NCI-H2029 (cell line): ENCODE measurements around the gene NRG3.

Experiments used
- DNase-seq: peaks from one replicate; lab custom pipeline; 2025; lab: John Stamatoyannopoulos, UW

NRG3 gene

GRCh38 chr10:82394122-82394521 is 519.1 kb downstream of the NRG3 start:
- DNase-seq: no peak

- no peak for DNase-seq
Observed at GRCh38 chr10:82394987-82395386, 520.0 kb downstream of the NRG3 start.

GRCh38 chr10:82396886-82397285 is 521.9 kb downstream of the NRG3 start:
- DNase-seq: no peak

GRCh38 chr10:82397854-82398253 is 522.9 kb downstream of the NRG3 start:
- no peak for DNase-seq

- no peak for DNase-seq
Observed at GRCh38 chr10:82399850-82400249, 524.9 kb downstream of the NRG3 start.

GRCh38 chr10:82400841-82401240 is 525.8 kb downstream of the NRG3 start:
- no peak for DNase-seq

- no peak for DNase-seq
Observed at GRCh38 chr10:82402906-82403401, 528.0 kb downstream of the NRG3 start.

- DNase-seq: no peak
Observed at GRCh38 chr10:82409671-82410070, 534.7 kb downstream of the NRG3 start.

GRCh38 chr10:82411416-82411815 is 536.4 kb downstream of the NRG3 start:
- DNase-seq: no peak

GRCh38 chr10:82420001-82420400 is 545.0 kb downstream of the NRG3 start:
- DNase-seq: no peak

GRCh38 chr10:82429302-82429701 is 554.3 kb downstream of the NRG3 start:
- DNase-seq: no peak

GRCh38 chr10:82438277-82438676 is 563.3 kb downstream of the NRG3 start:
- DNase-seq: no peak

- no peak for DNase-seq
Observed at GRCh38 chr10:82440775-82441174, 565.8 kb downstream of the NRG3 start.

- DNase-seq: no peak
Observed at GRCh38 chr10:82452046-82452445, 577.1 kb downstream of the NRG3 start.

- no peak for DNase-seq
Observed at GRCh38 chr10:82452676-82453075, 577.7 kb downstream of the NRG3 start.

- no peak for DNase-seq
Observed at GRCh38 chr10:82453678-82454293, 578.8 kb downstream of the NRG3 start.

GRCh38 chr10:82462910-82463551 is 588.0 kb downstream of the NRG3 start:
- DNase-seq: no peak

GRCh38 chr10:82463614-82464013 is 588.6 kb downstream of the NRG3 start:
- no peak for DNase-seq

- DNase-seq: no peak
Observed at GRCh38 chr10:82464191-82464818, 589.3 kb downstream of the NRG3 start.

- DNase-seq: no peak
Observed at GRCh38 chr10:82464966-82465365, 590.0 kb downstream of the NRG3 start.

GRCh38 chr10:82468453-82468852 is 593.5 kb downstream of the NRG3 start:
- no peak for DNase-seq

GRCh38 chr10:82472406-82473335 is 597.7 kb downstream of the NRG3 start:
- no peak for DNase-seq
